Stimulated activated CD4-positive, alpha-beta T cell treated with anti-CD3 and anti-CD28 coated beads, Interleukin-1b, Interleukin-23, amount 100 ng/mL, for 4 hours (primary cell): Measurements from ENCODE around the gene ATF4.

ENCODE experiments used
- DNase-seq, 2 donors: peaks; one replicate each; pipeline ENCODE4 v3.0.0-alpha.2; 2020; ENCODE audit warnings: low read depth in 2 of 2

ATF4 gene

DNA sequence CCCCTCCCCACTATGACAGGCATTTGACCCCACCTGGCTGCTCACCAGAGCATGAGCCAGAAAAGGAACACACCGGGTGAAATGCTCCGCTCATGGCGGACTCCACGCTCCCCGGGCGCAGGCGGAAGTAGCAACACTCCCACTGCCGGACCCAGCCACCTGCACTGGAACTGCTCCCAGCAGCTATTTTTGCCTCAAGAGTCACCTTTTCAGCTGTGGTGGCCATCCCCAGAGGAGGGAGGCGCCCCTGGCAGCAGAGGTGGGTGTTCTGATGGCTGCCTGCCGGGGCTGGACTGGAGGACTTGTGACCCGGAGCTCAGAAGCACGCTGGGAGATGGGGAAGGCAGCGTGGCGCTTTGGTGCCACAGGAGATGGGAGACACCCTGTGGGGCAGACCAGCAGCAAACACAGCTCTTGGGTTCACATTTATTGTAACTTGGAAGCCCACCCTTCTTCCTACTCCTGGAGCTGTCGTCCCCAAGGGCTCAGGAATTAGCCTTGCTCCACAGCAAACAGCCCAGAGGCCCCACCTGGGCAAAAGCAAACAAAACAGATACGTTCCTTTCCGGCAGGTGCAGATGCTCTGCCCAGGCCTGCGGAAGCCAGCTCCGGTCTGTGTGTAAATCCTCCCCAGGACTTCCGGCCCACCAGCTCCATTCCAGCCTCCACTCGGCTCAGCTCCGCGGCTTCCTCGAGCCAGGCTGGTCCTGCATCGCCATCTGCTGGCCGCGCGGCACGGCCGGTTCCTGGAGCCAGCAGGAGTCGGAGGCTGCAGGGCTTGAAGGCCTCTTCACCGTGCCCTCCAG, 8.5 kb downstream of the ATF4 start:
- peak; percentile 82 to 85 for DNase-seq

DNA sequence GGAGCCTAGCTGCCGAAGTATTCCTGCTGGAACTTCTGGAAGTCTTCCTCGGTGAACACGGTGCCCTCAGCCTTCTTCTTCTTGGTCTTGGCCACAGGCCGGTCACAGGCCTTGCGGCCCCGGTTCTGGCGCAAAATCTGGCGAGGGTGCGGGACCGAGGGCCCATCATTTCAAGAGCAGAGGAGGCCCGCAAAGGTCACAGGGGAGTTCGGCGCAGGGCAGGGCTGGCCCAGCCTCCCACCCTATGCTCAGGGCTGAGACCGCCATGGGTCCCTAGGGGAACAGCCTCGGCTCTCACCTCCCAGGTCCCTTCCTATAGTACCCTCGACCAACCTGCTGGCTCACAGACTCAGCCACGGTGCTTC, 9.1 kb downstream of the ATF4 start:
- DNase-seq = no peak

DNA sequence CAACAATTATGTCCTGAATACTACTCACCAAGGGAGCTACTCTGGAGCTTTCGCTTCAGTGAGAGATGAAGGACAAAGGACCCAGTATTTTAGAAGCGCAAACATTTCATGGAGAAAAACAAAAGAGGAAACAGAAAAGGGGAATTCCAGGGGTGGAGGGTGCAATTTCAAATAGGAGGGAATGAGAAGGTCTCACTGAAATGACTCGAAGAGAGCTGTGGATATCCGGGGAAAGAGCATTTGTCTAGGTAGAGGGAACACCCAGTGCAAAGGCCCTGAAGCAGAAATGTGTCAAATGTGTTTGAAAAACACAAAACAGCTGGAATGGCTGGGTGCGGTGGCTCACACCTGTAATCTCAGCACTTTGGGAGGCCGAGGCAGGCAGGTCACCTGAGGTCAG, 9.8 kb downstream of the ATF4 start:
- no peak for DNase-seq

DNA sequence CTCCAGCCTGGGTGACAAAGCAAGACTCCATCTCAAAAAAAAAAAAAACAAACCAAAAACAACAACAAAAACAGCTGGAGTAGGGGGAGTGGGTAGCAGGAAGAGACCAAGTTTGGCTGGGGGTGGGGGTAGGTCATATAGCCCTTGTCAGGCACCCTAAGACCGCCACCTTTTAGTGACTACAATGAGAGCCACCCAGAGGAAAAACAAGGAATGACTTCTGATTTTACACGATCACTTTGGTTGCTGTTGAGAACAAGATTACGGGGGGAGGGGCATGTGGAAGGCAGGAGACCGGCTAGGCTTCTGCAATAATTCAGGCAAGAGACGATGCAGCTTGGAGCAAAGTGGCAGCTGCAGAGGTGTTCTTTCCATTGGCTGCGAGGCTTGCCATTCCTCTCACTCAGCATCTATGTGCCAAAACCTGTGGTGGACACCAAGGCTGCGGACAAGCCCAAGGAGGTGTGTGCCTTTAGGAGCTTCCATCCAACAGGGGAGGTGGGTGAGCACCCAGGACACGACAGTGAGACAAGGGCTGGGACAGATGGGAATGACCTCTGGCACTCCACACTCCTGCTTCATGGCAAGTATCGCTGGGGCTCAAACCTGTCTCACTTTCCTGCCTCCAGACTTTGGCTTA, 10.4 kb downstream of the ATF4 start:
- DNase-seq = no peak

DNA sequence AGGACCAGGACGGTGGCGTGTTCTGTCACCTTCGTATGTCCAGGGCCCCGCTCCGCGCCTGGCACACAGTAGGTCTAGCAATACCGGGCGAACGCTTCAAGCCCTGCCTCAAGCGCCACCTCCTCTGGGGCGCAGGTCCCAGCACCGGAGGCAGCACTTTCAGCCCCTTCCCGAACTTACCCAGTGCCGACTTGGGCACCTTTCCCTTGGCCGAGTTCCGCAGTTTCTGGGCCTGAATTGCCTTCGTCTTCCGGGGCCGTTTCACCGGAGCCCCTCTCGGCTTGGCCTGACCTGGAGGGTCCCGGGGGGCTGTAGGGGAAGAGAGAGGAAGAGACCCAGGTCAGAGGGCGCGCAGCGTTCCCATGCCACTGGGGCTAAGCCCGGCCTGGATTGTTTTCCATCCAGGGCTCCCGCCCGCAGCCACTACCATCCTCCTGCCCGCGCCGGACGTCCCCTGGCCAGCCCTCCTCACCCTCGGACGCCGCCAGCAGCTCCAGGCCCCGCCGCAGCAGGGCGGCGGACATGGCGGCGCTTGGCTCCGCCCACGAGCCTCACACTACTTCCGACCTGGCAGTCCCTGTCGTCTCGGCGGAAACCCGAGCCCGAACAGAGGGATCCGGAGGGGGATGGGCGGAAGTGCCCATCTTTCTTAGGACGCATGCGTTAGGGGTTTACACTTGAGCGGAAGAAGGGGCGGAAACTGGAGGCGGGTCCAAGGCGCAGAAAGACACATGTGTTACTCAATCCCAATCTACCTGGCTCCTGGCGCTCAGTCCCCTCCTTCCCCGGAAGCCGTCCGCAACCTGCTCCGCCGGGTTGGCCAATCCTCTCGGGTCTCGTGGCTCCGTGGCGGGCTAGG, 12.1 kb downstream of the ATF4 start, which contains the start of gene RPS19BP1:
TSS of gene RPS19BP1 (minus strand) at position 534 of the 859 bp plus-strand sequence. CDS start at position 524, 10 bp downstream.
- peak; percentile 97 to 99 for DNase-seq

DNA sequence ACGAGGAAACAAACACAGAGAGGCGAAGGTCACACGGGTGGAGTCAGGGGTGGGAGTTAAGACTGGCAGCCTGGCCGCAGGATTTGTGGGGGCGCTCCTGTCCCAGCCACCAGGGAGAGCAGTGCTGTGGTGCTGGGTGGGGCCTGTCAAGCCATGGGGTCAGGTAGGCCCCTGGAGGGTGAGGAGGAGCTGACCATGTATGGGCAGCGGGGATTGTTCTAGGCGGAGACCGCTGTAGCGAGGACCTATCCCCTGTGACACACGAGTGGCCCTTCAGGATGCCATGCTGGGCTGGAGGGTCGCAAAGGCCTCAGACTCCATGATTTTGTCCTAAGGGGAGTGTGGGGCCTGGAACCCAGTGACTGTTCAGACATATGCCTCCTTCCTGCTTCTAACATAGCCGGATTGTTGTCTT, 13.7 kb downstream of the ATF4 start:
- no peak for DNase-seq

DNA sequence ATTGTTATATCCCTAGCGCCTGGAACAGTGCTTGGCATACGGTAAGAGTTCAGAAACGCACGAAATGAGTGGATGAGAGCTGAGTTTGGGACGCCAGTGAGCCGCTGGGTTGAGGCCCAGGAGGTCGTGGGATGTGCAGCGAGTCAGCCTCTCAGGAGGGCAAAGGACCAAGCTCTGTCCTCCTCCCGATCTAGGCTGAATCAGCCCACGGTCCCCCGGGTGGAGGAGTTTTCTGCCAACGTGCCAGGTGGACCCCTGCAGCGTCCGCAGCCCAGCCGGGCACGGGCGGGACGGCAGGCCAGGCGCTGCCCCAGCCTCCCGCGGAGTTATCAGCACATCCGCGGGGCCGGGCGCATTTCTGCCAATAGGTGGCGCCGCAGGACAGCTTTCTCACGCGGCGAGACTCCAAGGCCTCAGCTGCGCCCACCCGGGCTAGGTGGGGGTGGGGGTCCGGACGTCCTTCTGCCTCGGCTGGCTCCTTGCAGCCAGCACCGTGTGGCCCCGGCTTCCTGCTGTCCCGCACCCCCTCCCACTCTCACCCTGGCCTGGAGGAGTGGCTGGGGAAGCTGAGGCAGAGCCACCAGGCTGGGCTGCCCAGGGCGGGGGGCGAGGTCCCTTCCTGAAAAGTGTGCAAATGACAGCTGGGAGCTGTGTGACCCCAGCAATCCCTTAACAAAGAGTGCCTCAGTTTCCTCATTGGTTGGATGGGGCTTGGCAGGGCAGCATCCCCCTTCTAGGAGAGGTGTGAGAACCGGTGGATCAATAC, 14.4 kb downstream of the ATF4 start:
- DNase-seq = peak; percentile 78 to 86

DNA sequence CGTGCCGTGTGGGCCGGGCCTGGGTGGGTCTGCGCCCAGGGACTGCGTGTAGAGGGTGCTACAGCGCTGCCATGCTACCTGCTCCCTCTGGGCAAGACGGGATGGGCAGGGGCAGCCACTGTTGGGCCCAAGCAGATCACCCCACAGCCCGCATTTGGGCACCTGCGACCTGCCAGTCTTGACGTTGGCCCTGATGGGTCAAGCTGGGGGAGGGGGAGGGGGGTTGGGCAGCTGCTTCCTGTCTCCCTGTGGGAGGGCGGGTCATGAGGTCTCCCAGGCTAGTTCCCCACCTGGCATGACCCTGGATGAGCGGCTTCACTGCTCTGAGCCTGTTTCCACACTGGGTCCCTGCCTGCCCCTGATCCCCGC, 15.0 kb downstream of the ATF4 start:
- DNase-seq = no peak

DNA sequence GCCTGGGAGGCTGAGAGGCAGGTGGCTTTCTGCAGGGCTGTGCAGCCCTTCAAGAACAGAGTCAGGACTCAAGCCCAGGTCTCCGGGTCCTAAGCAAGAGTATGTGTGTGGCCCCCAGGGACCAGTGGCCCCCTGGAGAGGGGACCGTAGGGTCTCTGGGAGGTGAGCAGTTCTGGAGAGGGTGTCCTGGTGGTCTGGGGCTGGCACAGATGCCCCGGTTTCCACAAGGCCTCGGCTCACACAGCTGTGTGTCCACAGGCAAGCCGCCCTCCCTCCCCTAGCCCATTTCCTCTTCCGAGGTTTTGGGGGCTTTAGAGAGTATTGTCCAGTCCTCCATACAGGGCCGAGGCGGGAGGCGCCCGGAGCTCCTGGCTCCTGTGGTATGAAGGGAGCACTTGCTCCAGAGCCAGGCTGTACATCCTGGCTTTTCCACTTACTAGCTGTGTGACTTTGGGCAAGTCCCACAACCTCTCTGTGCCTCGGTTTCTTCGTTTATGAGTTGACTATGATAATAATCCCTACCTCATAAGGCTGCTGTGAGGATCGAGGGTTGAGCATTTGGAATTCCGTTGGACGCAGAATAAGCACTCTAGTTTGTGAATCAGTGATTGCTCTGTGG, 15.6 kb downstream of the ATF4 start:
- DNase-seq = no peak

DNA sequence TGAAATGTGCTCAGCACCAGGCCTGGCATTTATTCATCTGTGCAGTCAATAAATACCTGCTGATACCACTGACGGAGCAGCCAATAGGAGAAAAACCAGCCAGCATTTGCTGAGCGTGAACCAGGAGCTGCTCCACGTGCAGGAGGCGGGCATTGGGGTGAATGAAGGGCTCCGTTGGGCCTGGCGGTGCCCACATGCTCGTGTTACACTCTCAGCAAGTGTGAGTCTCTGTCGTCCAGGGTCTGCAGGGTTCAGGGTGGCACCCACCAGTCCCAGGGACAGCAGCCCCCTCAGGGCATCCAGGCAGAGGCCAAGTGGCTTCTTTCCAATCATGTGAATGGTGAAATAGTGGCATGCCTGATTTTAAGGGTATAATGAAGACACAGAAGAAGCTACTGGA, 16.3 kb downstream of the ATF4 start:
- DNase-seq = no peak

DNA sequence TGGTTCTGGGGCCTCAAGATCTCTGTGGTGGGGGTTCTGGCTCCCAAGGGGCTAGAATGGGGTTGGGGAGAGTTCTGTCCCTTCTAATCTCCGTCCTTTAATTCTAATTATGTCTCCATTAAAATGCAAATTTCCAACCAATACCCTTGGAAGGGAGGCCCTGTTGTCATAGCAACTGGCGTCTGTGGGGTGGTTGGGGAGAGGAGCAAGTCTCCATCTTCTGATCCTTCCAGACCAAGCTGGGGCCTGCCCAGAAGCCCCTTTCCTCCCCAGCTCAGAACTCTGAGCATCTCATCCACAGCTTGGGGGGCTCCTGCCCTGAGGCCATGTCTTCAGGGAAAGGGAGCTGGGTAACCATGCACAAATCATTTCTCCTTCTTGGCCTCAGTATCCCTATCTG, 17.6 kb downstream of the ATF4 start:
- no peak for DNase-seq

DNA sequence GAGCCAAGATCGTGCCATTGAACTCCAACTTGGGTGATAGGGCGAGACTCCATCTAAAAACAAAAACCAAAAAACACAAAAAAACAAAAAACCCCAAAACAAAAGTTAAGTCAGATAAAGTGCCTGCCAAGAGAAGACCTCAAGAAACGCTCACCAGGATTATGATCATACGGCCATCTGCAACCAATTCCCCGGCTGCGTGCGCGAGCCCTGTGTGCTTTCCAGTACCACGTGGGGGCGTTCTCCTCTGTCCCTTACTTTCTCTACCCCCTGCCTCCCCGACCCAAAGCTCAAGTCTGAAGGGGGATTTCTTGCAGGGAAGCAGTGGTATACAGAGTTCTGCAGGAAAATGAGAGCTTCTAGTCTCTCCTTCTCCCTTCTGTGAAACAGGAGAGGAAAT, 22.7 kb downstream of the ATF4 start:
- DNase-seq = no peak

DNA sequence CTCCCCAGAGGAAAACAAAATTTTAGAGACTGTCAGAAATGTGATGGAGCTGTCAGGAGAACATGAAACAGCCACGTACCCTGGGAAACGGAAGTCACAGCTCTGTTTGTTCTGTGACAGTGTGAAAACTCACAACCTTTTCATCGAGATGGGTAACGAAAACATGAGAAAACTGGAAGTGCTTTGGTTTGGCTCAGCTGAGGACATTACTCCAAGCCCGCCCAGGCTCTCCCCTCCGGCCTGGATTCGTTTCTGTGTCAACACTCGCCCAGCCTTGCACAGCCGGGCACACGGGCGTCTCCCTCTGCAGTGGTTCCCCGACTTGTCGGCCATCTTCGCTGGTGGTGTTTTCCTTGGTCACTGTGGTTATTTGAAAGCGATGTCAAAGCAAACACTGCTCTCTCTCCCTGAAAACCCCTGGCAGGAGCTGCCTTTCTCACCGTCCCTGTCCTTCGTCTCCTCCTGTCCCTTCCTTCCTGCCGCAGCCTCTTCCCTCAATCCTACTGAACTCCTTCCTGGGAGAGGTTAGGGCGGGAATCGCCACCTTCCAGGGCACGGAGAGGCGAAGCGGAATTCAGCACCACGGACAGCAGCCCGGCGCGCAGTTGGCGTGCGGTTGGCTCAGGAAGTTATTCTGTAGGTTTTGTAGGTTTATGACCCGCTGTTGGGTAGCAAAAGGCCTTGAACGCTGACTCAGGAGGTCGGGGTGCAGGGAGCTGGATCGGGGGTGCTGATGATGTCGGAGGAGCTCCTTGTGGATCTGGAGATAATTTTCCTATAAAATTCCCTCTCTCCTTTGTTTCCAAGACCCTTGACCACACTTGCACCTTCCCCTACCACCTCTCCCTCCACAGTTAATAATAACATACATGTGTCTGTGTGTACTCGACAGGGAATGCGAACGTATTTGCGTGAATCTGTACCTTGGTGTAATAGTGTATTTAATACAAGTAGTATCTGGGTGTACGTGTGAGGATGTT, 25.3 kb downstream of the ATF4 start:
- peak; percentile 61 to 67 for DNase-seq

DNA sequence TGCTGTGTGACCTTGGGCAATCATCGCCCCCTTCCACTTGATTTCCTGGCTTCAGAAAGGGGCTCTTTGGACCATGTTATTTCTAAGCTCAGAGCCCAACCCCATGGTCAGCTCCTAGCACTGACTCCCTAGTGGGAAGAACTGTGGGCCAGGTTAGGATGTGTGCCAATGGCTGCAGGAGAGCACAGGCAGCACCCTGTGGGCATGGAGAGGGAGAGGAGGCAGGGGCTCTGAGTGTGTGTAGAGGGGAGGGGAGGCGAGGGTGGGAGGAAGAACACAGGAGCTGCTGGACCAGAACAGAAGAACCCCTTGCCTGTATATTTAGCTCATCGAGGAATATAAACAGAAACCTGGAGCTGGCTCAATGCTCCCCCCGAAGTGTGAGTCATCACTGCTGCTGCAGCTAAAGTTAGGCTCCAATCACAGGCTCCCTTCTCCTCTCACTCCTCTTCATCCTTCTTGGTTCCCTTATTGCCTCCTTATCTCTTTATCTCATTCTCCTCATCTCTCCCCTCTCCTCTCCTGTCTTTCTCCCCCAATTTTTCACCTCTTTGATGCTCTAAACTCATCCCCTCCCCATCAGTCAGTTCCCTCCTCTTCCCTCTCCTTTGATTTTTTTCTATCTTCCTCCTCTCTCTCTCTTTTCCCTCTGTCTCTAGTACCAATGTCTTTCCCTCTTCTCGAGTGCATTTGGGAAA, 26.7 kb downstream of the ATF4 start:
- DNase-seq = no peak

DNA sequence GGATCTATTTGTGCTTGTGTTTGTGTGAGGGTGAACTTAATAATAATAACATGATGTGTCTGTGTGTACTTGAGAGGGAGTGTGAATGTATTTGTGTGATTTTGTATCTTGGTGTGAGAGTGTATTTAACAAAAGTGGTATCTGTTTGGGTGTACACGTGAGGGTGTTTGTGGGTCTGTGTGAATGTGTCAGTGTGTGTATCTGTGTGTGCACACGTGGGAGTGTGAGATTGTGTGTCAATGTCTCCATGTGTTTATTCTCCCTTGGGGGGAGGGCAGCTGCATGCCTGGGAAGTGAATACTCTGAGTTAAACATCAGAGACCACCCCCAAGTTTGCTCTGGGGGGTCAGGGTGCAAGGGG, 27.2 kb downstream of the ATF4 start:
- no peak for DNase-seq

DNA sequence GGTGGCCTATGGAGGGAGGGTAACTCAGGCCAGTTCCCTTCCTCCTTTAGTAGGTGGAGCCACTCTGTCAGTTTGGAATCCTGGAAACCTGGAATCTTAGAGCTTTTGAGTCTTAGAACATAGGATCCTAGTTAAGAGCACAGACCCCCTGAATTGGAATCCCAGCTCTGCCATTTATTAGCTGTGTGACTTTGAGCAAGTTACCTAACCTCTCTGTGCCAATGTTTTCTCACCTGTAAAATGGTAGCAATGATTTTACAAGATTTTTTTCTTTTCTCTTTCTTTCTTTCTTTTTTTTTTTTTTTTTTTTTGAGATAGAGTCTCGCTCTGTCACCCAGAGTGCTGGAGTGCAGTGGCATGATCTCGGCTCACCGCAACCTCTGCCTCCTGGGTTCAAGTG, 33.1 kb downstream of the ATF4 start:
- DNase-seq = no peak

DNA sequence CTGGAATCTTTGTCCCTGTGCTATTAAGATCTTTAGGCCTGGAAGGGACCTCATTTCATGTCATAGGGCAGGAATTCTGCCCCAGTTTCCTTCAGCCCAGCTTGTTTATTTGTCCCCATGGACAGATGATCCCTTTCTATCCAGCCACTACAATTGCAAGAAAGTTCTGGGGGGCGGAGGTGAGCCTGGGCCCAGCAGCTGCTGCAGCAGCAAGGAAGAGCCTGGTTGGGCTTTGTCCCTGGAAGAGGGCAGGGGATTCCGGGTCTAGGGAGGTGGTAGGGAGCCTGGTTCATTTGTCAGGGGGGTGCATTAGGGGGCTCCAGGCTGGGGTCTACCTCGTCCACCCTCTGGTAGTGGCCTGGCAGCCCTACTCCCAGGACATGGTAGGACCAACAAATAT, 33.8 kb downstream of the ATF4 start:
- DNase-seq = no peak

DNA sequence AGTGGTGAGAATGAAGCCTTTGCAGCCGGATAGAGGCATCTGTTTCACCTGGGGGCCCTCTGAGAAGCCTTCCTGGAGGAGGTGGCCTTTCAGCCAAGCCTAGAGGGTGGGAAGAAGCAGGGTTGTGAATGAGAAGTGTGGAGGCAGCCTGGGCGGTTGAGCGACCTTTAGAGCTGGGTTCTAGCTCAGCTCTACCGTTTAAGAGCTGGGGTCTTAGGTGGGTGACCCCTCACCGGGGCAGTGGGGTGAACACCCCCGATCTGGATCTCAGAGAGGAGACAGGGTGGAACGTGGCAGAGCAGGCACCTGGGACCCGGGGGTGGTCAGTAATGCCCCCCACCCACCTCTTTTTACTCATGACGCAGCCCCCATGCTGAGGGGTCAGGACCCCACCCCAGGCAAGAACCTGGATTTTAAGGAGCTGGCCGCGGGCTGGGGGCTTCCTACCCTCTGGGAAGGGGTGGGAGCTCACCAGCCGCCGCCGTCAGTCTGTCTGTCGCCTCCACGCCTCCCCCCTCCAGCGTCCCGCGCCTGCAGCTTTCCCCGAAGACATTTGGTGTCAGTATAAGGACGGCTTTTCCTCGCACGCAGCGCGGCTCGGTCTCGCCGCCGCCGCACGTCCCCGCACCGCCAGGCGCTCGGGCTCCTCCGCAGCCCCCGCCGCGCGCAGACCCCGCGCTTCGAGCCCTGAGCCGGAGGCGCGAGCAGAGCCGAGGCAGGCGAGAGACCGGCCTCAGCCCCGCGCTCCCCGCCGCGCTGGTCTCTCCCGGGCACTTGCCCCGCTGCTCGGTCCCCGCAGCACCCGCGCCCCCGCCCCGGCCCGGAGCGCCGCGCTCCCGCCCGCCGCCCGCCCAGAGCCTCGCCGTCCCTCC, 36.8 kb downstream of the ATF4 start:
- peak; percentile 42 to 43 for DNase-seq
